ENCODE data around the gene VAV2.

The VAV2 gene

GRCh38 chr9:133791735-133792649 is 200.1 kb downstream of the VAV2 start:
- DNase-seq, result no peak

- no peak for DNase-seq
Observed at GRCh38 chr9:133791069-133791468, 201.1 kb downstream of the VAV2 start.

GRCh38 chr9:133789778-133790177 is 202.3 kb downstream of the VAV2 start:
- no peak for DNase-seq

GRCh38 chr9:133788819-133789717 is 203.1 kb downstream of the VAV2 start:
- DNase-seq, result peak; percentile 16

- no peak for DNase-seq
Observed at GRCh38 chr9:133788045-133788818, 203.9 kb downstream of the VAV2 start.

GRCh38 chr9:133787754-133788025 is 204.4 kb downstream of the VAV2 start:
- no peak for DNase-seq

GRCh38 chr9:133786907-133787753 is 205.0 kb downstream of the VAV2 start:
- no peak for DNase-seq

GRCh38 chr9:133786371-133786753 is 205.8 kb downstream of the VAV2 start:
- peak; percentile 23 for DNase-seq

GRCh38 chr9:133785753-133786370 is 206.3 kb downstream of the VAV2 start:
- DNase-seq, result no peak

GRCh38 chr9:133784731-133785561 is 207.2 kb downstream of the VAV2 start:
- no peak for DNase-seq

GRCh38 chr9:133783331-133783731 is 208.8 kb downstream of the VAV2 start:
- DNase-seq, result no peak

GRCh38 chr9:133782157-133783130 is 209.7 kb downstream of the VAV2 start:
- DNase-seq, result peak; percentile 82

- no peak for DNase-seq
Observed at GRCh38 chr9:133781828-133782135, 210.3 kb downstream of the VAV2 start.

- no peak for DNase-seq
Observed at GRCh38 chr9:133780962-133781827, 210.9 kb downstream of the VAV2 start.

- DNase-seq, result no peak
Observed at GRCh38 chr9:133780404-133780945, 211.6 kb downstream of the VAV2 start.

- DNase-seq, result no peak
Observed at GRCh38 chr9:133779516-133780403, 212.4 kb downstream of the VAV2 start.

GRCh38 chr9:133779081-133779480 is 213.0 kb downstream of the VAV2 start:
- no peak for DNase-seq
